Measurements from ENCODE around the gene CCDC15.
"Not testable (repeated sequence)": the region's sequence is repeated elsewhere in the genome, so short reads cannot be mapped to it uniquely, and the experiment has no call there.

GRCh38 chr11:124968197-124968596 lies 14.2 kb downstream of the CCDC15 start:
- not testable (repeated sequence) for TF ChIP-seq CTCF, EP300 (IDR thresholded peaks at IDR 0.05)

Data from suprapubic skin (tissue), 3 donors.